ENCODE measurements around the gene PALLD.

Gene PALLD

DNA sequence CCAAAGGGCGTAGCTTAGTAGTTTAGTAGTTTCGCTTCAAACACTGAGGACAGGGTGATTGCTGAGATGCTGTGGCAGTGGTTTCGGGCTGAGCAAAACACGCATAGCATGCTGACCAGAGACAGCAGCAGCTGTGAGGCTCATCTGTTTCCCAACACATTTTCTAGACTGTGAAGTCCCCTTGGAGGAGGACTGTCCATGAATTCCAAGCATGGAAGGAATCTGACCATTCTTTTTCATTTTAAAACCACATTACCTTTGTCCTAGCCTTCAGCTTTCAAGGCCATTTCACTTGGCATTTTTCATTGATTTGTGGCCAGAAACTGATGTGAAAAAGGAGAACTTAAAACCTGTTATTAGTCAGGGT, 240.9 kb downstream of the PALLD start:
- Mint-ChIP-seq H3K27ac (peak overlapping the region; percentile 62 to 95 (median 93)), H3K27me3 (ENCODE audit: low read depth) (no peaks in the 10 kb centered on the region), H3K9me3 (no peaks in the 10 kb centered on the region), H3K4me1 (peaks cover 71% of the 10 kb centered on the region), H3K4me3 (peak overlapping the region in 2 of 3 experiments; percentile 6), H3K36me3 (ENCODE audit: low read depth) (peaks cover 51% of the 10 kb centered on the region)
- TF ChIP-seq, protein P1, sequence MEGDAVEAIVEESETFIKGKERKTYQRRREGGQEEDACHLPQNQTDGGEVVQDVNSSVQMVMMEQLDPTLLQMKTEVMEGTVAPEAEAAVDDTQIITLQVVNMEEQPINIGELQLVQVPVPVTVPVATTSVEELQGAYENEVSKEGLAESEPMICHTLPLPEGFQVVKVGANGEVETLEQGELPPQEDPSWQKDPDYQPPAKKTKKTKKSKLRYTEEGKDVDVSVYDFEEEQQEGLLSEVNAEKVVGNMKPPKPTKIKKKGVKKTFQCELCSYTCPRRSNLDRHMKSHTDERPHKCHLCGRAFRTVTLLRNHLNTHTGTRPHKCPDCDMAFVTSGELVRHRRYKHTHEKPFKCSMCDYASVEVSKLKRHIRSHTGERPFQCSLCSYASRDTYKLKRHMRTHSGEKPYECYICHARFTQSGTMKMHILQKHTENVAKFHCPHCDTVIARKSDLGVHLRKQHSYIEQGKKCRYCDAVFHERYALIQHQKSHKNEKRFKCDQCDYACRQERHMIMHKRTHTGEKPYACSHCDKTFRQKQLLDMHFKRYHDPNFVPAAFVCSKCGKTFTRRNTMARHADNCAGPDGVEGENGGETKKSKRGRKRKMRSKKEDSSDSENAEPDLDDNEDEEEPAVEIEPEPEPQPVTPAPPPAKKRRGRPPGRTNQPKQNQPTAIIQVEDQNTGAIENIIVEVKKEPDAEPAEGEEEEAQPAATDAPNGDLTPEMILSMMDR (IDR thresholded peaks at IDR 0.05; ENCODE audit: unreplicated experiment in 3 of 3): no peak

DNA sequence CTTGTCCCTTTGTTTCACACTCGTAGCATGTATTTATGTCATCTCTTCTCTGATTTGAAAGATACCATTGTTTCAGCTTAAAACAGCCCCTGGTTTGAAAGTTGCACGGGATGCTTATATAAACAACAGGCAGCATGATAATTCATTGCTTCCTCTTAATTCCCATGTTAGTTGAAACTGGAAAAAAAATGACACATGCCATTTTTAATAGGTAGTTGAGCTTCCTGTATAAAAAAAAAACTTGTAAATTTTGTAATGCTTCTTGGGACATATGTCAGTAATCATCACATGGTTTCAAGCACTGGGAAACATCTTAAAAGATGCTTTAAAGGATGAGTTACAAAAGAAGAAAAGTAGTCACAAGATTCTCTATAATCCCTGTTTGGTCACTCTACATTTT, 243.0 kb downstream of the PALLD start:
- Mint-ChIP-seq H3K36me3 (ENCODE audit: low read depth) (peaks cover 63% of the 10 kb centered on the region), H3K27me3 (ENCODE audit: low read depth) (no peaks in the 10 kb centered on the region), H3K9me3 (no peaks in the 10 kb centered on the region), H3K27ac (peak overlapping the region; percentile 14 to 28 (median 19)), H3K4me1 (peaks cover 77% of the 10 kb centered on the region), H3K4me3 (no peak overlapping the region)
- TF ChIP-seq, protein P1 (IDR thresholded peaks at IDR 0.05; ENCODE audit: unreplicated experiment in 3 of 3): no peak

DNA sequence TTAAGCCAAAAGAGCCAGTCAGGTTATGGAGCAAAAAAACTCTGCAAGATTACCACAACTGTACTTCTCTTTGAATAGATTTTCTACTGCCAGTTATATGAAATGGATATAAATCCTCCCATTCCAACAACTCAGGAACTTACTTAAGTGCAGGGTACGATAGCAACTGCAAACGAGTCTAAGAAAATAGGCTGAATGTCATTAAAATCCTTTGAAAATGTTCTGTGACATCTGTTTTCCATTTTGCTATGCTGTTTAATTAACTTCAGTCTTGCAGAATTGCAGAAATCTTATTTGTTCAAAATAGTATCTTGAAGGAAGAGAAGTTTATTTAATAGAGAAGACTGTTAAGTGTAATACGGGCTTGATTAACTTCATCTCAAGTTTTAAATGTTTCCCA, 243.8 kb downstream of the PALLD start:
- TF ChIP-seq, protein P1 (IDR thresholded peaks at IDR 0.05; ENCODE audit: unreplicated experiment in 3 of 3): no peak
- Mint-ChIP-seq H3K27ac (peak overlapping the region in 2 of 3 experiments; percentile 32 to 34), H3K4me1 (peaks cover 69% of the 10 kb centered on the region), H3K4me3 (no peak overlapping the region), H3K27me3 (ENCODE audit: low read depth) (no peaks in the 10 kb centered on the region), H3K36me3 (ENCODE audit: low read depth) (peaks cover 59% of the 10 kb centered on the region), H3K9me3 (no peaks in the 10 kb centered on the region)

DNA sequence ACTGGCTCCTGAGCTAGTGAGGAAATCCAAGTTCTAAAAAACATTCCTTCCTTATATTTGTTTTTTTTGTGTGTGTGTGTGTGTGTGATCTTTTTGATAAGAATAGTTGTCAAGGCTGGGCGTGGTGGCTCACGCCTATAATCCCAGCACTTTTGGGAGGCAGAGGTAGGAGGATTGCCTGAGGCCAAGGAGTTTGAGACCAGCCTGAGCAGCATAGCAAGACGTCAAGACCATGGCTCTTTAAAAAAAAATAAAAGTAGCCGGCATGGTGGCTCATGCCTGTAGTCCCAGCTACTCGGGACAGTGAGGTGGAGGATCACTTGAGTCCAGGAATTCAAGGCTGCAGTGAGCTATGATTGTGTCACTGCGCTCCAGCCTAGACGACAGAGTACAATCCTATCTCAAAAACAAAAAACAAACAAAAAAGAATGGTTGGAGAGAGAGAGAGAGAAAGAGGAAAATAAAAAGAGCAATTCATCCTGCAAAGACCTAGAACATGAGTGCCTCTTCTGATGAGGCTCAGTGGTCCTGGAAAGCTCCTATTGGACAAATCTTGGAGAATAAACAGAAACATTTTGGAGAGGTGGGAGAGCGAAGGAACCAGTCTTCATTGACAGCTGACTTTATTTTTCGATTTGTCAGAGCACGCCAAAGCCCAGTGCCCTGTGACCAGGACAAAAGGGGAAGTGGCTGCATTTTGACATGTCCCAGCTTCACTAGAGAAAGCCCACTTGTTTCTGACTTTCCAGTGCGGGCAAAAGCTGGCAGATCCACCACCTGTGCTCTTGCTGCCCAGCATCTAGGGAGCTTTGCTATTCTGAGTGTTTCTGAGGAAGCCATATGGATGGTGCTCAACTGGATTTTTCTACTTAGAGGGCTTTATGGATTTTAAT, 244.7 kb downstream of the PALLD start:
- peaks cover 59% of the 10 kb centered on the region for H3K36me3 Mint-ChIP-seq (ENCODE audit: low read depth)
- no peak overlapping the region for H3K4me3 Mint-ChIP-seq
- no peaks in the 10 kb centered on the region for H3K27me3 Mint-ChIP-seq (ENCODE audit: low read depth)
- peaks cover 61% of the 10 kb centered on the region for H3K4me1 Mint-ChIP-seq
- peak overlapping the region; percentile 6 to 34 (median 32) for H3K27ac Mint-ChIP-seq
- TF ChIP-seq, protein P1 (IDR thresholded peaks at IDR 0.05; ENCODE audit: unreplicated experiment in 3 of 3): no peak
- no peaks in the 10 kb centered on the region for H3K9me3 Mint-ChIP-seq

- Mint-ChIP-seq H3K9me3 (no peaks in the 10 kb centered on the region), H3K36me3 (ENCODE audit: low read depth) (peaks cover 59% of the 10 kb centered on the region), H3K4me1 (peaks cover 45% of the 10 kb centered on the region), H3K27me3 (ENCODE audit: low read depth) (no peaks in the 10 kb centered on the region), H3K4me3 (no peak overlapping the region), H3K27ac (peak overlapping the region; percentile 6 to 60 (median 48))
- TF ChIP-seq, protein P1 (IDR thresholded peaks at IDR 0.05; ENCODE audit: unreplicated experiment in 3 of 3): no peak
These were observed 246.3 kb downstream of the PALLD start for GRCh38 chr4:168743131-168743530.

DNA sequence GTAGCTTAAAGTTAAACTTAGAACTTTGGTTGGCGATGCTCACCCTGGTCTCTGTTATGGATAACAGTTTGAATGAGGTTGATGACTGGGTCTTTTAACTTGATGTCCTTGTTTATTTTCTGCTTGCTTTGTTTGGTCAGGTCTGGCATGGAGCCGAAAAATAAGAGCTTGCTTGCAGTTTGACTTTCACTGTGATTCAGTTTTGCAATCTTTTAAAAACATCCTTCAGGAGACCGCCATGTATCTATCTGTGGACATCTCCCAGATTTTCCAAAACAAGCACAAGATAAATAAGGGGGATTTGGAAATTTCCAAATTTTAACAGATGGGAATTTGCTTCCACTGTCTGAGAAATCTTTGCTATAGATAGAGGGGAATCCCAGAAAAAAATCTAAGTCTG, 246.7 kb downstream of the PALLD start:
- Mint-ChIP-seq H3K9me3 (no peaks in the 10 kb centered on the region), H3K4me3 (no peak overlapping the region), H3K27ac (peak overlapping the region; percentile 6 to 60 (median 48)), H3K27me3 (ENCODE audit: low read depth) (no peaks in the 10 kb centered on the region), H3K36me3 (ENCODE audit: low read depth) (peaks cover 59% of the 10 kb centered on the region), H3K4me1 (peaks cover 44% of the 10 kb centered on the region)
- TF ChIP-seq, protein P1 (IDR thresholded peaks at IDR 0.05; ENCODE audit: unreplicated experiment in 3 of 3): no peak

Data from nephron (organoid).